ENCODE results near the gene SLC30A5.
"Not testable (repeated sequence)": the region's sequence is repeated elsewhere in the genome, so short reads cannot be mapped to it uniquely, and the experiment has no call there.

SLC30A5 gene

GRCh38 chr5:69105996-69106906, 12.4 kb downstream of the SLC30A5 start:
- DNase-seq: no peak

DNA sequence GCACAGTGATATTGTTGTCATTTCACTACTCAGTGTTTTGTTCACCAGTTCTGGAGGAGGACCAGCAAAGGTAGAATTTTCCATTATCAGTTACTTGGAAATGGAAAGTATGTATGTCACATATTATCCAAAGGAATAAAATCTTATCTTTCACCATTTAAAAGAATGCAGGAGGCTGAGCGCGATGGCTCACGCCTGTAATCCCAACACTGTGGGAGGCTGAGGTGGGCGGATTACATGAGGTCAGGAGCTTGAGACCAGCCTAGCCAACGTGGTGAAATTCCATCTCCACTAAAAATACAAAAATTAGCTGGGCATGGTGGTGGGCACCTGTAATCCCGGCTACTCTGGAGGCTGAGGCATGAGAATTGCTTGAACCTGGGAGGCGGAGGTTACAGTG, 14.6 kb downstream of the SLC30A5 start:
- not testable (repeated sequence) for DNase-seq

GRCh38 chr5:69113851-69114250, 20.0 kb downstream of the SLC30A5 start:
- DNase-seq: no peak

GRCh38 chr5:69115526-69115925, 21.7 kb downstream of the SLC30A5 start:
- no peak for DNase-seq

GRCh38 chr5:69129413-69129812, 35.6 kb downstream of the SLC30A5 start:
- no peak for DNase-seq

GRCh38 chr5:69130241-69130640, 36.4 kb downstream of the SLC30A5 start:
- no peak for DNase-seq

GRCh38 chr5:69131304-69131703, 37.5 kb downstream of the SLC30A5 start:
- no peak for DNase-seq

DNA sequence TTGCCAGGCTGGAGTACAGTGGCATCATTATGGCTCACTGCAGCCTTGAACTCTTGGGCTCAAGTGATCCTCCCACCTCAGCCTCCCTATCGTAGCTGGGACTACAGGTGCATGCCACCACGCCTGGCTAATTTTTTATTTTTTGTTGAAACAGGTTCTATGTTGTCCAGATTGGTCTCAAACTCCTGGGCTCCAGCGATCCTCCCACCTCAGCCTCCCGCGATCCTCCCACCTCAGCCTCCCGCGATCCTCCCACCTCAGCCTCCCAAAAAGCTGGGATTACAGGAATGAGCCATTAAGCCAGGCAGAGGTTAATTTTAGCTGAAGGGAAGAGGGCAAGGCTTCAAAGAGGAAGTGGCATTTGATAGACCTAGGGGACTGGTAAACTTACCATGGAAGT, 40.3 kb downstream of the SLC30A5 start:
- DNase-seq: no peak

GRCh38 chr5:69136293-69136692, 42.5 kb downstream of the SLC30A5 start:
- no peak for DNase-seq

GRCh38 chr5:69137208-69137607, 43.4 kb downstream of the SLC30A5 start:
- not testable (repeated sequence) for DNase-seq

DNA sequence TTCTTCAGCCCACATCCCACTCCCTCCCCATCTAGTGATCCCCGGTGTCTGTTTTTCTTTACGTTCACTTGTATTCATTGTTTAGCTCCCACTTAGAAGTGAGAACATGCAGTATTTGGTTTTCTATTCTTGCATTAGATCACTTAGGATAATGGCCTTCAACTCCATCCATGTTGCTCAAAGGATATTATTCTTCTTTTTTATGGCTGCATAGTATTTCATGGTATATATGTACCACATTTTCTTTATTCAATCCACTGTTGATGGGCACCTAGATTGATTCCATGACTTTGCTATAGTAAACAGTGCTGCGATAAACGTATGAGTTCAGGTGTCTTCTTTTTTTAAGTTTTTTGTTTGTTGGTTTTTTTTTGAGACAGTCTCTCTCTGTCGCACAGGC, 44.0 kb downstream of the SLC30A5 start:
- no peak for DNase-seq

DNA sequence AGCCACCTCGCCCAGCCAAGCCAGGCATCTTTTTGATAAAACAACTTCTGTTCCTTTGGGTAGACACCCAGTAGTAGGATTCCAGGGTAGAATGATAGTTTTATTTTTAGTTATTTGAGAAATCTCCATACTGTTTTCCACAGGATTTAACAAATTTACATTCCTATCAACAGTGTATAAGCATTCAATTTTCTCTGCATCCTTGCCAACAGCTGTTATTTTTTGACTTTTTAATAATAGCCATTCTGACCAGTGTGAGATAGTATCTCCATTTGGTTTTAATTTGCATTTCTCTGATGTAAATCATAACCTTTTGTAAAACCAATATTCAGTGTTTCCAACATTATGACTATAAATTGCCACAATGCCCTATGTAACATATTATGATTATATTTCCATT, 45.0 kb downstream of the SLC30A5 start:
- no peak for DNase-seq

DNA sequence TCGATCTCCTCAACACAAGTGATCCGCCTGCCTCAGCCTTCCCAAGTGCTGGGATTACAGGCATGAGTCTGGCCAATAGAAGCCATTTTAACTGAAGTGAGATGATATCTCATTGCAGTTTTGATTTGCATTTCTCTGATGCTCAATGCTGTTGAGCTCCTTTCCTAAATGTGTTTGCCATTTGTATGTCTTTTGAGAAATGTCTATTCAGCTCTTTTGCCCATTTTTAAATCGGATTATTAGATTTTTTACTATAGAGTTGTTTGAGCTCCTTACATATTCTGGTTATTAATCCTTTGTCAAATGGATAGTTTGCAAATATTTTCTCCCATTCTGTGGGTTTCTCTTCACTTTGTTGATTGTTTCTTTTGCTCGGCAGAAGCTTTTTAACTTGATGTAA, 46.4 kb downstream of the SLC30A5 start:
- DNase-seq: not testable (repeated sequence)

DNA sequence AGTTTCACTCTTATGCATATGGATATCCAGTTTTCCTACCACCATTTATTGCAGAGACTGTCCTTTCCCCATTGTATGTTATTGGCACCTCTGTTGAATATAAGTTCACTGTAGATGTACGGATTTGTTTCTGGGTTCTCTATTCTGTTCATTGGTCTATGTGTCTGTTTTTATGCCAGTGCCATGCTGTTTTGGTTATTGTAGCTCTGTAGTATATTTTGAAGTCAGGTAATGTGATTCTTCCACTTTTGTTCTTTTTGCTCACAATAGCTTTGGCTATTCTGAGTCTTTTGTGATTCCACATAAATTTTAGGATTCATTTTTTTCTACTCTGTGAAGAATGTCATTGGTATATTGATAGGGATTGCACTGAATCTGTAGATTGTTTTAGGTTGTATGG, 47.0 kb downstream of the SLC30A5 start:
- no peak for DNase-seq

GRCh38 chr5:69148576-69148975, 54.8 kb downstream of the SLC30A5 start:
- not testable (repeated sequence) for DNase-seq

DNA sequence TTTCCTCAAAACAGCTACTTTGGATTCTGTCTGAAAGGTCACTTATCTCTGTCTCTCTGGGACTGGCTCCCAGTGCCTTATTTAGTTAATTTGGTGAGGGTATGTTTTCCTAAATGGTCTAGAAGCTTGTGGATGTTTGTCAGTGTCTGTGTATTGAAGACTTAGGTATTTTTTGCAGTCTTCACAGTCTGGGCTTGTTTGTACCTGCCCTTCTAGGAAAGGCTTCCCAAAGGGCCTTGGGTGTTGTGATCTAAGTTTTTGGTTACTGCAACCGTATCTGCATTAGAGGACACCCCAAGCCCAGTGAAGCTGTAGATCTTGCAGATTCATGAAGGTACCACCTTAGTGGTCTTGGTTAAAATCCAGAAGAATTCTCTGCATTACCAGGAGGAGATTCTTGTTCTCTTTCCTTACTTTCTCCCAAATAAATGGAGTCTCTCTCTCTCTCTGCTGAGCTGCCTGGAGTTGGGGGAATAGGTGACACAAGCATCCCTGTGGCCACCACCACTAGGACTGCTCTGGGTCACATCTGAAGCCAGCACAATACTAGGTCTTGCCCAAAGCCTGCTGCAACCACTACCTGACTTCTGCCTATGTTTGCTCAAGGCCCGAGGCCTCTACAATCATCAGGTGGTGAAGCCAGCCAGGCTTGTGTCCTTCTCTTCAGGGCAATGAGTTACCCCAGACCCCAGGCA, 55.3 kb downstream of the SLC30A5 start:
- no peak for DNase-seq

DNA sequence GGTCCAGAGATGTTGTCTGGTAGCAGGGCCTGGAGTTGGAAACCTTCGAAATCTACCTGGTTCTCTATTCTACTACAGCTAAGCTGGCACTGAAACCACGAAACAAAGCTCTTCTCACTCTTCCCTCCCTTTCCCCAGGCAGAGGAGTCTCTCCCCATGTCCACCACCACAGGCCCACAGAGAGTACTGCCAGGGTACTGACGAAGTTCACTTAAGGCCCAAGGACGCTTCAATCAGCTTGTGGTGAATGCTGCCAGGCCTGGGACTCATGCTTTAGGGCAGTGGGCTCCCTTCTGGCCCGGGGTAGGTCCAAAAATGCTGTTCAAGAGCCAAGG, 55.8 kb downstream of the SLC30A5 start:
- no peak for DNase-seq

- DNase-seq: no peak
Measured at GRCh38 chr5:69152731-69153130, 58.9 kb downstream of the SLC30A5 start.

GRCh38 chr5:69156456-69156855, 62.6 kb downstream of the SLC30A5 start:
- DNase-seq: no peak

GRCh38 chr5:69158039-69158438, 64.2 kb downstream of the SLC30A5 start:
- no peak for DNase-seq

GRCh38 chr5:69160651-69161050, 66.8 kb downstream of the SLC30A5 start:
- DNase-seq: no peak

DNA sequence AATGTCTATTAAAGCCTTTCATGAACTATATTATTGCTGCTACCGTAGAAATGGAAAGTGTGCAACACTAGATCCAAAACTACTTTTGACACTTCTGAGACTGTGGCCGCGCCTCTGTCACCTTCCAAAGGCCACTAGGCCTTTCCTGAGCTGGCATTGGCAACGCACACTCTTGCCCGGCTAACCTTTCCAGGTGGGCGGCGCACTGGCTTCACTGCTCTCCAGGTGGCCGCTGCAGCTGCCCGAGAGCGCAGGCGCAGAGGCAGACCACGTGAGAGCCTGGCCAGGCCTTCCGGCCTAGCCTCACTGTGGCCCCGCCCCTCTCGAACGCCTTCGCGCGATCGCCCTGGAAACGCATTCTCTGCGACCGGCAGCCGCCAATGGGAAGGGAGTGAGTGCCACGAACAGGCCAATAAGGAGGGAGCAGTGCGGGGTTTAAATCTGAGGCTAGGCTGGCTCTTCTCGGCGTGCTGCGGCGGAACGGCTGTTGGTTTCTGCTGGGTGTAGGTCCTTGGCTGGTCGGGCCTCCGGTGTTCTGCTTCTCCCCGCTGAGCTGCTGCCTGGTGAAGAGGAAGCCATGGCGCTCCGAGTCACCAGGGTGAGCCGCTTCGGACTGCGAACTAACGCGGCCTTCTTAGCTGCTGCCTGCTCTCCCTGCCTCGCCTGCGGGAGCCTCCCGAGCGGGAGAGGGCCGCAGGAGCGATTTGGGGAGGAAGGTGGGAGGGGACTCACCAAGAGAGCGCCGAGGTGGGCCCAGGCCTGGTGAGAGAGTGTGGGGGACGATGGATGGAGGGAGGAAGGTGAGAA, 73.1 kb downstream of the SLC30A5 start, which contains the start of gene CCNB1:
TSS of gene CCNB1 (plus strand) at position 465 of the 807 bp plus-strand sequence. CDS start at position 578, 113 bp downstream.
- peak; percentile 92 for DNase-seq

GRCh38 chr5:69167493-69167855, 73.7 kb downstream of the SLC30A5 start:
- no peak for DNase-seq

Data from NCI-H2029 treated with DMSO at 0.1 percent for 48 hours (cell line).